Activated T-helper 9 cell treated with anti-CD3 and anti-CD28 coated beads, Interleukin-2, amount 50 U/mL, for 16 hours (primary cell): ENCODE results near the gene AMZ1.
"Not testable (repeated sequence)": the region's sequence is repeated elsewhere in the genome, so short reads cannot be mapped to it uniquely, and the experiment has no call there.

Experiments
- DNase-seq: peaks from one replicate; pipeline ENCODE4 v3.0.0-alpha.2; 2020; ENCODE audit warnings: low read depth

Gene AMZ1

DNA sequence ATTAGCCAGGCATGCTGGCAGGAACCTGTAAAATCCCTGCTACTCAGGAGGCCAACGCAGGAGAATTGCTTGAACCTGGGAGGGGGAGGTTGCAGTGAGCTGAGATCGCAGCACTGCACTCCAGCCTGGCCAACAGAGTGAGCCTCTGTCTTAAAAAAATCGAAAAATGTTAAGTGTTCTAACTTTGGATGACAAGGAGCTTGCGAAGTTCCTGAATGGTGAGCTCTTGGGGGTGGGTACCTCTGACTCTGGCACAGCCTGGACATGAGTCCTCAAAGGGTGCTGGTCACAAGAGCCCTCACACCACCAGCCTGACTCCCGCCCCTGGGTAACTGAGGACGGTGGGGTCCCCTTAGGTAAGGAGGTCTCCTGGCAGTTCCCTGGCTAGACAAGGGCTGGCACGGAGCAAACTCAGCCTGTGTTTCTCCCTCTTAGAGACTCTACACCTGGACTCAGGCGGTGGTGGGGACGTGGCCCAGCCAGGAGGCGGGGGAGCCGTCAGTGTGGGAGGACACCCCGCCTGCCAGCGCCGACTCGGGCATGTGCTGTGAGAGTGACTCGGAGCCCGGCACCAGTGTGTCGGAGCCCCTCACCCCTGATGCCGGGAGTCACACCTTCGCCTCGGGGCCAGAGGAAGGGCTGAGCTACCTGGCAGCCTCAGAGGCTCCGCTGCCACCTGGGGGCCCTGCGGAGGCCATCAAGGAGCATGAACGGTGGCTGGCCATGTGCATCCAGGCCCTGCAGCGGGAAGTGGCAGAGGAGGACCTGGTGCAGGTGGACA is 24.1 kb downstream of the AMZ1 start:
- DNase-seq: no peak

DNA sequence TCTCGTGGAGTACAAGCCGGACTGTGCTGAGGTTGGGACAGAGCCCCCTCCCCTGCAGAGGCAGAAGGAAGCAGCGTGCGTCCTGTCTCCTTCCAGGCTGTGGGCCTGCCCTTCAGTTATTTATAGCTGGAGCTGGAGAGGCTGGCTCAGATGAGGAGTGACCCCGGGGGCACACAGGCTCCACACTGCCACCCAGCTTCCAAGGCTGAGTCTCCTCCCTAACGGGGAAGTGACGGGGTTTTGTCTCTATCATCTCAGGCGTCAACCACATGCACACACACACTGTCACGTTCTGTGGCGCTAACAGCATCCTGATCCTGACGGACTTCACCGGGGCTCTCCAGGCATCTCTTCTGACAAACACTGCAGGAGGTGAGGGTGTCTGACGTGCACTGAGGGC is 25.4 kb downstream of the AMZ1 start:
- DNase-seq: no peak

DNA sequence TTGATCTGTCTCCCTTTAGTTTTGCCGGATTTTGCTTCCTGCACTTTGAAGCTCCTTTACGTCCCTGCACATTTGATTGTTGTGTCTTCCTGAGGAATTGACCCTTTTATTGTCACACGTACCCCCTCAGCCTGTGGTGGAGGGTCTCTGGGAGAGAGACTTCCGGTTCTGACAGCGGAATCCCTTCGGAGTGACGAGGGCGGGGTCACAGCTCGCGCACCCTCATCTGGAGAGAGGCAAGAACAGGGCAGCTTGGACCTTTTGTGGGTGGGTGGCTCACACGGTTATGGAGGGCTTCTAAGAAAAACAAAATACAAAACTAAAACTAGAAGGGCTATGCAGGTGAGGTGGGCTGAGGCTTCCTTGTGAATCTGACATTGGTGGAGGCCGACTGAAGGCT is 26.0 kb downstream of the AMZ1 start:
- DNase-seq: no peak

DNA sequence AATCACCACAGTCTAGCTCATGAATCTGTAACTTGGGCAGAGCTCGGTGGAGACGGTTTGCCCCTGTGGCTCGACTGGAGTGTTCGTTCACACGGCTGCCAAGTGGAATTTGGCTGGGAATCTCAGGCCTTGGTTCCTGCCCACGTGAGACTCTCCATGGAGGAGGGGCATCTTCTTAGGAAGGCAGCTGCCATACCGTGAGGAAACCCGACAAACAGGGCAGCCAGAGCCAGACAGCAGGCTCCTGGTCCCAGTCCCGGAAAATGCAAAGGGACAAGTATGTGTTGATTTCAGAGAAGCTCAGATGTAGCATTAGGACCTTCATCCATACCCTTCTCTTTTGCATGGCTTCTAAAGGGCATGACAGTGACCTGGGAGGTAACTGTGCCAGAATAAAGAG is 26.6 kb downstream of the AMZ1 start:
- no peak for DNase-seq

DNA sequence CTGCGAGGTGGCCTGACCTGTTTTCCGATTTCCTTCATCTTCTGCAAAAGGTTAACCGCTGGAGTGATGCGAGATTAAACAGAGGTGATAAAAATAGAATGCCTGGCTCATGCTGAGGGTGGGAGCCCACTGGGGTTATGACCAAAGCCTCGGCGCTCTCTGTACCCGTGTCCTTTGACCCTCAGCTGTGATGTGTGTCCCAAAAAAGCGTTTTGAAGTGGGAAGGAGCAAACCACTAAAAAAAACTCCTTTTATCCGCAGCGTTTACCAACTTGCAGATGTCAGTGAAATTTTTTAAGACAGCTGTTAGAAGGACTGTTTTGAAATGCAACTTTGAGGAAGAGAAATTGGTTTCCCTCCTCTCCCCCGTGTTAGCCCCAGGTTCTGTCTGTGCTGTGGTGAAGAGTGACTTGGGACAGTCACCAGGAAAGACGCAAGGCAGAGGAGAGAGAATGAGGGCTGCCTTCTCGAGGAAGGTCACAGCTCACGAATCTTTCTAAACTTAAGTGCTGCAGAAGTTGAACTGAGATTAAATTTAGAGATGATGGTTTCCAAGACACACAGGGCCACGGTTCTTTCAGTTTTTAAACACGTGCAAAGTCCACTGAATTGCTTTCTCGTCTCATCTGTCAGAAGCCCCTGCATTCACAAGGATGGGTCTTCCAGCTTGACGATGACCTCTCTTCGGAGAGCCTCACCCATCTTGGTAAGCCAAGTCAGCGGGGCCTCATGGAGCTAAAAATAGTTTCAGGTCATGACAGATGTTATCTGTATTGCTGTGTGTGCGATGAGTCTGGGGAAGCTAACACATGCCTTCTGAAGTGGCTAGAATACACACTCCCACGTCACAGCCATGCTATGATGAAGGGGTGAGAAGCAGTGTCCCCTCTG is 27.6 kb downstream of the AMZ1 start:
- DNase-seq: peak; percentile 17

DNA sequence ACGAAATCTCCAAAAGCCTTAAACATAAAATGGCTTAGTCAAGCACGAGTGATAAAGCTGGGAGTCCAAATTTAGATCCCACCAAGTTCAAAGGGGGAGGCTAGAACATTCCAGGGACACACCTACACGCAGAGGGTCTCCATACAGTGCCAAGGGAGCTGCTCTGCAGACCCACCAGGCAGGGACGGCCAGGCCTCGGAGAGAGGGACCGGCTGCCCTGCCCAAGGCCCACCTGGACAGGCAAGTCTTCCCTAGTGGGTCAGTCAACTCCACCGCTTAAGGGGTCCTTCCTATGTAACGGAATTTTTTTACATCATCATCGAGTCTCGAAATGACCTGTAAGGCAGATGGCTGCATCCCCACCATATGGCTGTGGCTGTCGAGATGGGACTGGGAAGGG is 28.5 kb downstream of the AMZ1 start:
- DNase-seq: no peak

DNA sequence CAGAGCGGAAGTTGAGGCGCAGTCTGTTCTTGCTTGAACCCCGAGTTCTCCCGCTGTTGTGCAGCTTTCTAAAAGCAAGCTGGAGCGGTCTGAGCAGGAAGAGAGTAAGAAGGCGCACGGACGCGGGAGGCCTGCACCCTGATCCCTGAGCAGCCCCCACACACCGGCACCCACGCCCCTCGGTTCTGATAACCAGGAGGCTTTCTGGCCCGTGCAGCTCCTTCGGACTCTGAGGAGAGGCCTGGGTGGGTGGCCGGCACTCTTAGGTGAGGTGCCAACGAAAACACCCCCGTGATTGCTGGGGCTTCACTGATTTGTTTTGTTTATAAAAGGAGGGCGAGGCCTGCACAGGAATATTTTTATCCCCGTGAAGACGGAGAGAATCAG is 28.9 kb downstream of the AMZ1 start:
- no peak for DNase-seq

DNA sequence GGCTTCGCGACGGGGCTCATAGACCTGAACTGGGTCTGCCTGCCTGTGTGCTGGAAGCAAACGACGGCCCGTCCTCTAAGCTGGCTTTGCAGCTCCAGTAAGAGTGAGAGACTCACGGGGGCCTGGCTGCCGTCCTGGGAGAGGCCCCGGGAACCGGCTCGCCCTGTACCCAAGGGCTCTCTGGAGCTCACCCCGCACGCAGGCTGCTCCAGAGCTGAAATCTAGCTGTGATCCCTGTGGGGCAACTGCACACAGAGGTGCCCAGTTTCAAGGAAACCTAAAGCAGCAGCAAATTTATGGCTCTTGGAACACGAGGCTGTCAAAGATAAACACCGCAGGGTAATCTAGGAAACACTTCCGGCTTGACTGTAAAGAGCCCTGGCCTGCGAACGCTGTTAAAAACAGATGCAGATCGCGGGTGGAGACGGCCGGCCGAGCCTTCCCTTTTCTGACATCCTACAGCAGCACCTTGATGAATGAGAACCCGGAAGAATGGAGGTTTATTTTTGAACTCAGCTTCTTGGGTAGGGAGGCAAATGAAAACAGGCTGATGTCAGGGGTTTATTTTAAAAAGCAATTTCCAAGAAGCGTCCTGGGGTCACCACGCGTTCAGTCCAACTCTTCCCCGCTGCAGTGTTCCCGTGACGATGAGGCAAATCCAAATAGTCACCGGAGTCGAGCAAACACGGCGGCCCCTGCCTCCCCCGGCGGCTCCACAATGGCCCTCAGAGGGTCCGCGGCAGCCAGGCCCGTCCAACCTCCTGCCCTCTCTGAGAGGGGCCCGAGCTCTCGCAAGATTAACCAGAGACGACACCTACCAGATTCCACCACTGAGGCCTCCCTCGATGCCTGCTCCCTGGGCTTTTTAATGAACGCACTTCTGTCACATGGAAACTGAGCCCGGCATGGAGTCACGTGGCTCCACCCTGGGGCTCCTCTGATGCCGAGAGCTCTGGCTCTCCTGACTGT is 29.6 kb downstream of the AMZ1 start:
- no peak for DNase-seq

DNA sequence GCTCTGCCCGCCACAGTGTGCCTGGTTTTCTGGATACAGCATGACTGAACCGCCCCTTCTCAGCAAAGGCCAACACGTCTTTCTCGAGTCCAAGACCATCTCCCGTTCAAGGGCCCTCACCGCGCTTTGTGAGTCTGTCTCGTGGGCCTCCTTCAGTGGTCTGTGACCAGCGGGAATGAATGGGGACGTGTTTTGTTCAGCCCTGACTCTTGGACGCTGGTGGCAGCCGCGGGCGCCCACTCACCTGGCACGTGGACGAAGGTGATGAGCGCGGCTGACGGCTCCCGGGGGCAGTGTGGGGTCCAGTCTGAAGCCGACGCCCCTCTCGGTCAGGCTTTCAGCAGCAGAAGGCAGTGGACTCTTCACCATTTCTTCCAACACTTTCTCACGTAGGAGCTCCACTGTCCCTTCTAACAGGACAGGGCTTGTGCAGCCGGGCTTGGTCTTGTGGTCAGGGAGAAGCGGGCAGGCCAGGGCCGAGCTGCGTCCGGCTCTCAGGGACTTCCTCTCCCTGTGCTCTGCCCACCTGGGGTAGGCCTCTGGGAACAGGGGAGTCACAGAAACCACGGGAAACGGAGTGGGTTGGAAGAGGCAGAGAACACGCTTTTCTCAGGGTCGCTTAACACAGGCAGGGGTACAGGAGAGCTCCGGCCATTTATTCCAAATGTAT is 30.4 kb downstream of the AMZ1 start:
- DNase-seq: no peak

DNA sequence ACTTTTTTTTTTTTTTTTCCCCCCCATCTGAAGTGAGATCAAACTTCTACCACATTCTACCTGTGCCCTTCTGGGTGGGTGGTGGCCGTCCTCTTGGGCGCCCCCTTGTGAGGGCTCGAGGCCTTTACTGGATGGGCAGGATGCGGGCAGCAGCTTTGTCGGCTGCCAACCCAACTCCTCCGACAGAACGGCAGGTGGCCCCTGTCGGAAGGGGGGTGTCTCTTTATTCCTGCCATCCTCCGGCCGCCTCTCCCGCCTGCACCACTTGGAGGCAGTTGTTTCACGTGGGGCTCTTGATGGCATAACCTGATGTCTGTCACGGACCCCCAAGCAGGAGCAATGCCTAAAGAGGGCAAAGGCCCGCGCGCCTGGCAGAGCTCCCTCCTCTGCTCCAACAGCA is 31.0 kb downstream of the AMZ1 start:
- peak; percentile 38 for DNase-seq

DNA sequence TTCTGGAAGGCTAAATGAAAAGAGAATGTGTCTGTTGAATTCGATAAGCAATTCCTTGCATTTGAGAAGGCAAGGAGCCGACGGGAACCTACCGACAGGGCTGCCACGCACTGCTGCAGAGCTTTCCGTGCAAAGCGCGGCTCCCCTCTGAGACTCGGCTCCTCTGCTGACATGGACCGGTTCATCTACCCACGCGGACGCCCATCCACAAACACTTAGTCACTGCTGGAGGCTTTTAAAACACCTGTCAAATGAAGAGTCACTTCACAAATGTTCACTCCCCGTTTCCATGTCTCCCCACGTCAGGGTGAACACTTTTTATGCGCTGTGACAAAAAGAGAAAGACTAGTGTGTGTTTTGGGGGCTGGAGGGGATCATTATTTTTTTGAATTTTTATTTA is 32.0 kb downstream of the AMZ1 start:
- peak; percentile 43 for DNase-seq

DNA sequence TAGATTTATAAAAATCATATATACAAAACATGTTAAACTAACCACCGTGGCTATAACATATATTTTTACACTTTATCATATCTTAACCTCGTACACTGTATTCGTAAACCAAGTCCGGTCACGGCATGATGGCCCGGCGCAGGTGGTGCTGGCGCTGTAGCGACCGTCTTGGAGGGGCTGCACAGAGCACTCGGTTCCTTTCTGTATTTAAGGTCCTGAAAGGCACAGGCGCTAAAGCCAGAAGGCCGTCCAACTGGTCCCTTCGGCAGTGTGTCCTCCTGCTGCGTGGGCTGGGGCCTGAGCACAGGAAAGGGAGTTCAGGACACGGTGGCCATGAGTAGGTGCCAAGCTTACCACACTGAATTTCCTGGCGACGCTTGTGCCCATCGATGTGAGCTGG is 33.8 kb downstream of the AMZ1 start:
- no peak for DNase-seq

DNA sequence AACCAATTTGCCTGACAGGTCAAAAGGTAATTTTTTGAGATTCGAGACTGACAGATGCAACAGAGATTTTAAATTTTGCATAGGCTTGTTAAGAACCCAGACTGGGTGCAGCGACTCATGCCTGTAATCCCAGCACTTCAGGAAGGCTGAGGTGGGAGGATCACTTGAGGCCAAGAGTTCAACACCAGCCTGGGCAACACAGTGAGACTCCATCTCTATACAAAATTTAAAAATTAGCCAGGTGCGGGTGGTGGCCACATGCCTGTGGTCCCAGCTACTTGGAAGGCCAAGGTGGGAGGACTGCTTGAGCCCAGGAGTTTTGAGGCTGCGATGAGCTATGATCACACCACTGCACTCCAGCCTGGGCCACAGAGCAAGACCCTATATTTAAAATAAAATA is 34.6 kb downstream of the AMZ1 start:
- no peak for DNase-seq

DNA sequence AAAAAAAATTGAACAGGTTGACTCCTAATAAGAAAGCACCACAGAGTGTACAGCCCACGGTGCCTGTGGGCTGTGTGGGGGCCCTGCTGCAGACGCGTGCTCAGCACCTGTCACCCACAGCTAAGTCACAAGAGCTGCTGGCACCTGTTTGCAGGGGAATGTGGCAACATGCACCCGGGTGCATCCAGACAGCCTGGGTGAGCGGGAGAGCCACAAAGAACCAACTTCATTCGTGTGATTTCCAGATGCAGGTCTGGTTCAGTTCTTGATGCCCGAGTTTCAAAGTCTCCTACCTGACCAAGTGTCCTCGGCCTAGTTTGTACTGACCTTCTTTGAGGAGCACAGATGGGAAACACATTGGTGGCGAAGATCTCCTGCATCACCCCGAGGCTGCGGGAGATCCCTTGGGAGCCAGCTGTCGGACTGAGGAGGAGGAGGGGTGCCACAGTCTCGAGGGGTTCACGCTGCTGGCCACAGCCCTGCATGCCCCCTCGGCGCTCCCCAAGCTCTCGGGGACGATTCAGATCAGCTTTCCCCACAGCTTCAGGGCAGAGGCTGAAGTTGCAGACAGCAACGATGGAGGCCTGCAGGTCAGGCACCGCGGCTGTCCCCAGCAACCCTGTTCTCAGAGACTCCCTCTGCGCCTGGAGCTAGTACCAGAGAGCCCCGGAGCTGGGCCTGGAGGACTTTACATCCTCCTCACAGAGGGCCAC is 35.3 kb downstream of the AMZ1 start:
- no peak for DNase-seq

DNA sequence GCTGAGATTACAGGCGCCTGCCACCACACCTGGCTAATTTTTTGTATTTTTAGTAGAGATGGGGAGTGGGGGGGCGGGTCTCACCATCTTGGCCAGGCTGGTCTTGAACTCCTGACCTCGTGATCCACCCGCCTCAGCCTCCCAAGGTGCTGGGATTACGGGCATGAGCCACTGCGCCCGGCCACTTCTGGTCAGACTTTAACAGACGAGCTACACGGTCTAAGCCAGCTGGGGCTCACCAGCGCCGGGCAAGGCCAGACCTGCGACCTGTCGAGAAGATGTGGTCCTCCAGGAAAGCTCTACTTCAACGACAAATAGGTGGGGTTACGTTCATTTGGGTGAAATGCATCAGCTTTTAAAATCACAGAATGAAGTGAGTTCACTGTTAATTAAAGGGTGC is 36.0 kb downstream of the AMZ1 start:
- DNase-seq: not testable (repeated sequence)

DNA sequence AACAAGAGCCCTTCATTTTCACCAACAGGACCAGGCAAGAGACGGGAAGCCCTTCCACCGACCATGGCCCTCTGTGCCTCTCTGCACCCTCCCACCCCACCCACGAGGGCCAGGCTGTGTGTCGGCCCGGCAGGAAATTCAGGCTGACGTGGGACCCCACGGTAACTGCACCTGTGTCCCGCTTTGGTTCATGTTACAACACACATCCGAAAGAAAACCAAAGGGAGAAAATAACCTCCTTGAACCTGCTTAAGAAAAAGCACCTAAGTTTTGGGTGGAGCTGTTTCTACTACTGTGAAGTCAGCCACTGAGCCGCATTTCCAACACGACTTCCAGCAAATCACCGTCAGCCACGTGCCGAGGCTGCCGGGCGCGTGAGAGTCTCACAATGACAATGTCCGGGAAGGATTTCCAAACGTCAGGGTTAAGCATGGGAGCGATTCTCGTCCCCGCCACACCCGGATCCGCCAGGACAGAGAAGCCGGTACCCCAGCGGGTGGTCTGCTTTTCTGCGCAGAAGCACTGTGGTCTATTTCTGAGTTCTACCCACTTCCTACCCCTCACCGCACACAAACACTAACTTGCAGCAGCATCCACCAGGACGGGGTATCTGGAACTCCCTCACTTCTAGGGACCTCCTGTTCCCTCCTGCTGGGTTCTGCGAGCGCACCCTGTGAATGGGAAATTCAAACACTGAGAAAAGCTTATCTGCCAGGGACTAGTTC is 36.6 kb downstream of the AMZ1 start:
- DNase-seq: no peak

DNA sequence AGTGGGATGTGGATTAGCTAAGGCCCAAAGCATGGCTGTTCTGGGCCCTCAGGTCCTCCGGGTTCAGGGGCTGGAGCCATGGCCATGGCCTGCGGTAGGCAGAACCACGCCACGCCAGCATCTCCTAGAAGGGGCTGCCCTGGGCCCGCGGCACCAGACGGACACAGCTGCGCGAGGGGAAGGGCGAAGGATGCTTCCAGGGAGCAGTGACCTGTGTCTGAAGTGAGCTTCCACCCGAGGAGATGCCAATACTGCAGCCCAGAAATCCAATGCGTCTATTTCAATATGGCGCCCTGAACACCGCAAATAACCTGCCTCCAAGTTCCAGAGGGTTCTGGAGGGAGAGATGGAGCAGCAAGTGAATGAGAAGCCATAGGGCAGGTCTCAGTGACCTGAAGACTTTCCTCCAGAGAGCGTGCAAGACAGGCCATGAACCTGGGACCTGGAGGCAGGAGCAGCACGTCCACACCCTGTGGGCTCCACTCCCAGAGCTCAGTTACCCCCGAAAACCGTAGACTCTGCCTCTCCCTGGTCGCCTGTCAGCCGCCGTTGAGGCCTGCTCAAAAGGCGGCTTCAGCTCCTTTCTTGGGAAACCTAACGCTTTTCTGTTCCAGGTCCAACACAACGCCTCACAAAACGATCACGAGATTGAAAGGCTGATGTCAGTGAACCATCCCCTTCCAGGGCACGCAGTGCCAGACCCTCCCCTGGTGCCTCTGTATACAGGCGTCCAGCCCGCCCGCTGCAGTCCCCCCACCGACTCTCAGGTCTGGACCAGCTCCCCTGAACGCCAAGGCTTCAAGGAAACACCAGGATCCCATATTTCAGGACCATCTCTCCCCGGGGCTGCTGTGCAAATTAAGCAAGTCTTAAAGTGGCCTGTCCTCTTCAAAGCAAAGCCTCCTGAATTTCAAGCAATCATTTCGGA is 37.4 kb downstream of the AMZ1 start:
- no peak for DNase-seq

DNA sequence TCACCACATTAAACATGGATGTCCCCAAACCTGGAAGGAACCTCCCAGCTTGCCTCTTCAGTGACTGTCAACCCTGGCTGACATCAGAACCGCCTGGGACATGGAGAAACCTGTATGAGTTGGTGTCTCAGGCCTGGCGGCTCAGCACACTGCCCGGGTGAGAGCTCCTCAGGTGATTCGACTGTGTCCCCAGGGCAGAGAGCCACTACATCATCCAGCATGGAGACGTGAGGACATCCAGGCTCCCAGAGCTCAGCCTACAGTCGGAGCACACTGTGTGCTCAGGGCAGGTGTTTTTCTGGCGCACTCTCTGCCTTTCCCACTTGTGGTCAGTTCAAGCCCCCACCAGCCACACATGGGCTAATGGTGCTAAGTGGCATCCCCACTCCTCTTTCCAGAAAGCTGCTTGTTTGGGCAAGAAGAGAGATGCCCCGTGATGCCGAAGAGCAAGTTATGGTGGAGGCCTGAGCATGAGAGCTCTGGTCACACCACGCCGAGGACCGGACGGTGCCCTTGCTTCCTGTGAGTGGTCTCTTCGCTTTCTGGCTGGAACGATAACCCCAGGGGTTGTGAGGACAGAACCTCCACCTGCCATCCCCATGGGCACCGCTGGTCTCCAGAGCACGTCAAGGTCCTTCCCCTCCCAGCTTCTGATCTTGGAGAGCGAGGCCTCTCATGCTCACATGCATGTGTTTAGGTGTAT is 38.5 kb downstream of the AMZ1 start:
- no peak for DNase-seq

DNA sequence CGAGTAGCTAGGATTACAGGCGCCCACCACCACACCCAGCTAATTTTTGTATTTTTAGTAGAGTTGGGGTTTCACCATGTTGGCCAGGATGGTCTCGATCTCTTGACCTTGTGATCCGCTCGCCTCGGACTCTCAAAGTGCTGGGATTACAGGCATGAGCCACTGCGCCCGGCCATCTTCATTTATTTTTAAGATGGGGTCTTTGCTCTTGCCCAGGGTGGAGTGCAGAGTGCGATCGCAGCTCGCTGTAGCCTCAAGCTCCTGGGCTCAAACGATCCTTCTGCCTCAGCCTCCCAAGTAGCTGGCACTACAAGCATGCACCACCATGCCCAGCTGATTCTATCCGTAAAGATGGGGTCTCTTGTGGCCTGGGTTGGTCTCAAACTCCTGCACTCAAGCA is 39.2 kb downstream of the AMZ1 start:
- DNase-seq: not testable (repeated sequence)
